Kidney (tissue), 14 donors: Measurements from ENCODE around the gene SEMA4C. TPM values are rescaled to one million over a fixed set of nuclear protein-coding genes. Genes with fewer than 3 reads are reported as not detected.

Experiments used
- DNase-seq, 5 donors: peaks; one replicate each; pipeline ENCODE4 v3.0.0-alpha.2; 2013 to 2020
- FAIRE-seq: peaks from 2 replicates; lab custom pipeline; 2012; peaks lifted over from hg19 to GRCh38; lab: Jason Lieb, UNC
- H3K27ac ChIP-seq, 2 donors: one replicate each; pipeline ENCODE4 v1.7.0; 2013; ENCODE audit warnings: low read depth in 2 of 2, low read length in 2 of 2, inconsistent platforms in 1 of 2
- H3K27me3 ChIP-seq: one replicate; pipeline ENCODE4 v1.7.1; 2013; ENCODE audit warnings: low read length, inconsistent platforms; ENCODE audit not compliant: control insufficient read depth, insufficient read depth
- H3K36me3 ChIP-seq, 3 donors: one replicate each; pipeline versions ENCODE4 v1.7.0 to v1.7.1; 2013; ENCODE audit warnings: low read length in 3 of 3, control low read depth in 1 of 3, inconsistent platforms in 1 of 3; ENCODE audit not compliant: insufficient read depth in 3 of 3, control insufficient read depth in 2 of 3
- H3K4me1 ChIP-seq, 3 donors: one replicate each; pipeline versions ENCODE4 v1.7.0 to v1.7.1; 2013; ENCODE audit warnings: low read length in 3 of 3, inconsistent platforms in 1 of 3, low read depth in 1 of 3; ENCODE audit not compliant: control insufficient read depth in 2 of 3, insufficient read depth in 2 of 3
- H3K4me3 ChIP-seq, 3 donors: one replicate each; pipeline versions ENCODE4 v1.7.0 to v1.8.1; 2013; ENCODE audit warnings: low read length in 3 of 3, control low read depth in 1 of 3, inconsistent platforms in 1 of 3
- H3K9ac ChIP-seq, 3 donors: one replicate each; pipeline versions ENCODE4 v1.7.0 to v1.7.1; 2013; ENCODE audit warnings: low read length in 3 of 3, control low read depth in 1 of 3, inconsistent platforms in 1 of 3
- H3K9me3 ChIP-seq, 3 donors: one replicate each; pipeline versions ENCODE4 v1.7.0 to v1.7.1; 2013; ENCODE audit warnings: low read length in 3 of 3, control low read depth in 1 of 3, inconsistent platforms in 1 of 3; ENCODE audit not compliant: control insufficient read depth in 2 of 3, insufficient read depth in 1 of 3
- intact Hi-C: fragments of 100-400 bp; cut with DNase I; formaldehyde crosslinking; loops from one replicate; pipeline ENCODE4 v1.11.1; 2022
- polyA plus RNA-seq: library from polyadenylated mRNA; stranded (reverse); fragments of 350-450 nt; fragmentation: Illumina TruSeq; extraction: RNeasy Lipid Tissue Mini Kit (QIAGEN cat#74804); gene quantifications from one replicate; pipeline ENCODE4 v1.2.3, GENCODE V29; 2014; ENCODE audit warnings: low read depth, low replicate concordance; ENCODE audit not compliant: insufficient read depth
- total RNA-seq: library from RNA; stranded (reverse); fragmentation: NEBNext Ultra II Directional; extraction: Animal tissue kit (Norgen Biotek cat#: 25700); gene quantifications from one replicate; pipeline ENCODE4 v1.2.1, GENCODE V29; 2021
- TF ChIP-seq, protein P1 (sequence below): IDR thresholded peaks from 3 replicates; pipeline ENCODE4 v1.5.1; 2012; ENCODE audit warnings: mild to moderate bottlenecking, moderate library complexity, borderline replicate concordance; ENCODE audit not compliant: insufficient read depth; ENCODE audit errors: extremely low read depth
- donor health status: control.
- donor health status: control.
- donor health status: control.
- donor health status: control.
- donor health status: control.
- donor health status: DM: yes; HTN: yes; CAD: no.
- donor health status: Normal renal cell carcinoma (clear cell type).

Gene SEMA4C
- total and polyA plus RNA-seq, 2 donors from 2014 or later, result 11.1 to 44.6 TPM

DNA sequence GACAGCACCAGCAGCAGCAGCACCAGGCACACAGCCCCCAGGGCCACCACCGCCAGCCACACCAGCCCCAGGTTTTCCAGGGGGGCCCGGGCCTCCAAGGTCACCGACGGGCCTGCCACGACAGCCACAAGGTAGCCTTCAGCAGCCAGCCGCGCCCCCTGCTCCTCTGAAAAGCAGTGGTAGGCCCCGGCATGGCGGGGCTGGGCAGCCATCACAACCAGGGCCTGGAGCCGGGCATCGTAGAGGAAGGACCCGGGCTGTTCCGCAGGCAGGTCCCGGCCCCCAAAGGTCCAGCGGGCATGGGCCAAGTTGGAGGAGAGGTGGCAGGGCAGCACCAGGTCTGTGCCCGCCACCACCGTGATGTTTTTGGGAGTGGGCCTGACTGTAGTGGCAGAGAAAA is 8.8 kb downstream of the SEMA4C start:
- TF ChIP-seq, protein P1, sequence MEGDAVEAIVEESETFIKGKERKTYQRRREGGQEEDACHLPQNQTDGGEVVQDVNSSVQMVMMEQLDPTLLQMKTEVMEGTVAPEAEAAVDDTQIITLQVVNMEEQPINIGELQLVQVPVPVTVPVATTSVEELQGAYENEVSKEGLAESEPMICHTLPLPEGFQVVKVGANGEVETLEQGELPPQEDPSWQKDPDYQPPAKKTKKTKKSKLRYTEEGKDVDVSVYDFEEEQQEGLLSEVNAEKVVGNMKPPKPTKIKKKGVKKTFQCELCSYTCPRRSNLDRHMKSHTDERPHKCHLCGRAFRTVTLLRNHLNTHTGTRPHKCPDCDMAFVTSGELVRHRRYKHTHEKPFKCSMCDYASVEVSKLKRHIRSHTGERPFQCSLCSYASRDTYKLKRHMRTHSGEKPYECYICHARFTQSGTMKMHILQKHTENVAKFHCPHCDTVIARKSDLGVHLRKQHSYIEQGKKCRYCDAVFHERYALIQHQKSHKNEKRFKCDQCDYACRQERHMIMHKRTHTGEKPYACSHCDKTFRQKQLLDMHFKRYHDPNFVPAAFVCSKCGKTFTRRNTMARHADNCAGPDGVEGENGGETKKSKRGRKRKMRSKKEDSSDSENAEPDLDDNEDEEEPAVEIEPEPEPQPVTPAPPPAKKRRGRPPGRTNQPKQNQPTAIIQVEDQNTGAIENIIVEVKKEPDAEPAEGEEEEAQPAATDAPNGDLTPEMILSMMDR, result no peak
- no peak for FAIRE-seq
- Histone ChIP-seq H3K4me3 (no peak overlapping the region), H3K9me3 (no peaks in the 10 kb centered on the region), H3K36me3 (peaks cover 8 to 21% (median 18%) of the 10 kb centered on the region in 3 donors), H3K27ac (no peak overlapping the region), H3K9ac (no peak overlapping the region), H3K4me1 (peaks cover 0 to 18% (median 7%) of the 10 kb centered on the region in 3 donors), H3K27me3 (no peaks in the 10 kb centered on the region)
- intact Hi-C loops, result loop anchor here (5.0 kb wide), 1 partner anchor 96 kb away; no protein-coding TSS in a partner anchor
- DNase-seq, result peak in 1 of 5 donors; percentile 79

- no peaks in the 10 kb centered on the region for H3K27me3 ChIP-seq
- DNase-seq (peak in 1 of 5 donors; percentile 76), FAIRE-seq (no peak)
- H3K4me3 ChIP-seq, result no peak overlapping the region
- intact Hi-C loops, result loop anchor here (5.0 kb wide), 1 partner anchor 97 kb away; no protein-coding TSS in a partner anchor
- TF ChIP-seq, protein P1, result no peak
- no peak overlapping the region for H3K9ac ChIP-seq
- peaks cover 0 to 18% (median 7%) of the 10 kb centered on the region in 3 donors for H3K4me1 ChIP-seq
- H3K27ac ChIP-seq, result no peak overlapping the region
- H3K9me3 ChIP-seq, result no peaks in the 10 kb centered on the region
- peaks cover 5 to 16% (median 15%) of the 10 kb centered on the region in 3 donors for H3K36me3 ChIP-seq
Measured at GRCh38 chr2:96860065-96861029, 9.5 kb downstream of the SEMA4C start.

- no peak overlapping the region for H3K4me3 ChIP-seq
- no peaks in the 10 kb centered on the region for H3K9me3 ChIP-seq
- peak in 1 of 5 donors; percentile 50 for DNase-seq
- FAIRE-seq, result no peak
- intact Hi-C loops, result loop anchor here (5.0 kb wide), 1 partner anchor 98 kb away; no protein-coding TSS in a partner anchor
- peaks cover 0 to 18% (median 7%) of the 10 kb centered on the region in 3 donors for H3K4me1 ChIP-seq
- TF ChIP-seq, protein P1, result no peak
- H3K9ac ChIP-seq, result no peak overlapping the region
- H3K27ac ChIP-seq, result peak overlapping the region in 1 of 2 donors; percentile 23
- H3K27me3 ChIP-seq, result no peaks in the 10 kb centered on the region
- H3K36me3 ChIP-seq, result peaks cover 4 to 15% (median 15%) of the 10 kb centered on the region in 3 donors
Measured at GRCh38 chr2:96859681-96860064, 10.2 kb downstream of the SEMA4C start.
